GM23338 (cell line): ENCODE data around the gene TTLL5. TPM values are rescaled to one million over a fixed set of nuclear protein-coding genes. Genes with fewer than 3 reads are reported as not detected.

Experiments
- ATAC-seq: fragments of 200-7000 bp; cut with Tn5 transposase; 3 replicates; pipeline ENCODE4 v1.9.1; 2020
- DNase-seq: peaks from one replicate; pipeline ENCODE4 v3.0.0-alpha.2; 2015; ENCODE audit warnings: low spot score
- H2AFZ ChIP-seq: fragments of 200-600 bp; sonication (generic); 2 replicates; pipeline ENCODE4 v1.8.0; 2016; ENCODE audit warnings: antibody characterized with exemption, mild to moderate bottlenecking, moderate library complexity
- H3F3A ChIP-seq: fragments of 200-600 bp; sonication (generic); replicated peaks from 2 replicates; pipeline ENCODE4 v1.8.0; 2017; ENCODE audit warnings: antibody characterized with exemption, mixed run types, low read depth
- H3K27ac ChIP-seq: fragments of 200-600 bp; sonication (generic); 2 replicates; pipeline ENCODE4 v1.6.1; 2016; ENCODE audit warnings: low read depth
- H3K27me3 ChIP-seq: fragments of 200-600 bp; sonication (generic); 2 replicates; pipeline ENCODE4 v1.8.0; 2016; ENCODE audit warnings: mild to moderate bottlenecking, mixed run types, moderate library complexity; ENCODE audit not compliant: insufficient read depth
- H3K36me3 ChIP-seq: fragments of 200-600 bp; sonication (generic); 2 replicates; pipeline ENCODE4 v1.8.0; 2016; ENCODE audit warnings: mild to moderate bottlenecking; ENCODE audit not compliant: insufficient read depth
- H3K4me1 ChIP-seq: fragments of 200-600 bp; sonication (generic); 2 replicates; pipeline ENCODE4 v1.8.0; 2016; ENCODE audit warnings: mild to moderate bottlenecking, moderate library complexity; ENCODE audit not compliant: insufficient read depth
- H3K4me2 ChIP-seq: fragments of 200-600 bp; sonication (generic); 2 replicates; pipeline ENCODE4 v1.7.1; 2017; ENCODE audit warnings: mixed run types
- H3K4me3 ChIP-seq: fragments of 200-600 bp; sonication (generic); 2 replicates; pipeline ENCODE4 v1.6.1; 2016; ENCODE audit warnings: mixed run types
- H3K79me2 ChIP-seq: fragments of 200-600 bp; sonication (generic); replicated peaks from 2 replicates; pipeline ENCODE4 v1.8.0; 2017; ENCODE audit warnings: mild to moderate bottlenecking; ENCODE audit not compliant: insufficient read depth
- H3K9me2 ChIP-seq: fragments of 200-600 bp; sonication (generic); 2 replicates; pipeline ENCODE4 v1.8.0; 2017; ENCODE audit not compliant: insufficient read depth
- H4K20me1 ChIP-seq: fragments of 200-600 bp; sonication (generic); replicated peaks from 2 replicates; pipeline ENCODE4 v1.8.0; 2017; ENCODE audit warnings: mild to moderate bottlenecking; ENCODE audit not compliant: insufficient read depth
- H3K27ac Mint-ChIP-seq: 2 replicates; pipeline ENCODE4 v1.8.0; 2020; ENCODE audit warnings: inconsistent platforms, mild to moderate bottlenecking, moderate library complexity, mixed read lengths
- H3K27me3 Mint-ChIP-seq: 3 replicates; pipeline ENCODE4 v1.8.0; 2022; ENCODE audit warnings: low read depth, mild to moderate bottlenecking, moderate library complexity, mixed read lengths, inconsistent platforms; ENCODE audit not compliant: insufficient read depth, poor library complexity
- H3K36me3 Mint-ChIP-seq: 3 replicates; pipeline ENCODE4 v1.8.0; 2021; ENCODE audit warnings: low read depth, mild to moderate bottlenecking, inconsistent platforms, moderate library complexity, mixed read lengths
- H3K4me1 Mint-ChIP-seq: 3 replicates; pipeline ENCODE4 v1.8.0; 2020; ENCODE audit warnings: mild to moderate bottlenecking, inconsistent platforms, mixed read lengths
- H3K4me3 Mint-ChIP-seq: 3 replicates; pipeline ENCODE4 v1.8.0; 2021; ENCODE audit warnings: moderate library complexity, mild to moderate bottlenecking, inconsistent platforms, mixed read lengths
- H3K9me3 Mint-ChIP-seq: 3 replicates; pipeline ENCODE4 v1.8.0; 2020; ENCODE audit warnings: moderate library complexity, mild to moderate bottlenecking, inconsistent platforms, mixed read lengths
- CREB1 ChIP-seq: fragments of 250-450 bp; sonication (Bioruptor Pico); IDR thresholded peaks from 2 replicates; pipeline ENCODE4 v1.5.0; 2020; ENCODE audit warnings: low read depth, mild to moderate bottlenecking, moderate library complexity
- CTCF ChIP-seq, 2 experiments: fragments of 200-600 bp in 1 of 2; sonication (generic) in 1 of 2; conservative IDR thresholded peaks; 2 replicates each; pipeline versions ENCODE4 v1.5.1 to v1.6.1; 2016 to 2017; ENCODE audit warnings: antibody characterized with exemption in 2 of 2, low read depth in 2 of 2, mild to moderate bottlenecking in 2 of 2, moderate library complexity in 1 of 2
- ETS1 ChIP-seq: IDR thresholded peaks from 2 replicates; pipeline ENCODE4 v1.6.1; 2016; ENCODE audit warnings: antibody characterized with exemption
- EZH2 ChIP-seq: fragments of 200-600 bp; sonication (generic); IDR thresholded peaks from one replicate; pipeline ENCODE4 v1.8.0; 2017; ENCODE audit warnings: antibody characterized with exemption, mild to moderate bottlenecking, low read depth; ENCODE audit not compliant: unreplicated experiment
- EZH2phosphoT487 ChIP-seq: fragments of 200-600 bp; sonication (generic); IDR thresholded peaks from one replicate; pipeline ENCODE4 v1.8.1; 2018; ENCODE audit warnings: antibody characterized with exemption; ENCODE audit not compliant: unreplicated experiment
- JUNB ChIP-seq: IDR thresholded peaks from one replicate; pipeline ENCODE4 v1.6.1; 2016; ENCODE audit warnings: antibody characterized with exemption; ENCODE audit not compliant: unreplicated experiment
- NANOG ChIP-seq: IDR thresholded peaks from 2 replicates; pipeline ENCODE4 v1.6.1; 2016; ENCODE audit warnings: antibody characterized with exemption, borderline replicate concordance
- POLR2AphosphoS5 ChIP-seq: IDR thresholded peaks from 2 replicates; pipeline ENCODE4 v1.6.1; 2016; ENCODE audit warnings: antibody characterized with exemption, low read depth
- REST ChIP-seq: IDR thresholded peaks from one replicate; pipeline ENCODE4 v1.6.1; 2018; ENCODE audit warnings: antibody characterized with exemption; ENCODE audit not compliant: unreplicated experiment
- STAT1 ChIP-seq: IDR thresholded peaks from one replicate; pipeline ENCODE4 v1.6.1; 2016; ENCODE audit warnings: antibody characterized with exemption; ENCODE audit not compliant: unreplicated experiment
- ZNF114 ChIP-seq: fragments of 250-450 bp; sonication (Bioruptor Pico); IDR thresholded peaks from 2 replicates; pipeline ENCODE4 v1.5.0; 2020; ENCODE audit warnings: mild to moderate bottlenecking, moderate library complexity
- ZNF331 ChIP-seq: fragments of 250-450 bp; sonication (Bioruptor Pico); IDR thresholded peaks from 2 replicates; pipeline ENCODE4 v1.5.0; 2020; ENCODE audit warnings: low read depth, mild to moderate bottlenecking, moderate library complexity
- ZNF462 ChIP-seq: fragments of 250-450 bp; sonication (Bioruptor Pico); IDR thresholded peaks from 2 replicates; pipeline ENCODE4 v1.5.0; 2020; ENCODE audit warnings: mild to moderate bottlenecking, moderate library complexity
- polyA plus RNA-seq: library from polyadenylated mRNA; unstranded; fragments of >200 nt; fragmentation: Nextera tagmentation; extraction: Ambion mirVana; gene quantifications from 2 replicates; pipeline ENCODE4 v1.2.1, GENCODE V29; 2016
- total RNA-seq: library from RNA; depleted of rRNA; stranded (reverse); fragments of >200 nt; shearing (Covaris generic); gene quantifications from 2 replicates; pipeline ENCODE4 v1.2.3, GENCODE V29; 2014

Gene TTLL5
- total and polyA plus RNA-seq, 2 experiments from 2014 or later: 33.5 to 35.4 TPM

GRCh38 chr14:75823334-75823733, 162.3 kb downstream of the TTLL5 start:
- TF ChIP-seq CTCF (conservative IDR thresholded peaks at IDR 0.05; ENCODE audit: low read depth in 2 of 2) (no peak), ETS1 (no peak), NANOG (no peak), POLR2AphosphoS5 (no peak), ZNF462 (CRISPR knock-in tag) (no peak), EZH2phosphoT487 (no peak), CREB1 (CRISPR knock-in tag) (no peak), JUNB (no peak), ZNF331 (CRISPR knock-in tag) (no peak), STAT1 (no peak), ZNF114 (CRISPR knock-in tag) (no peak), EZH2 (no peak), REST (no peak)
- Mint-ChIP-seq H3K27ac (no peak overlapping the region), H3K27me3 (peaks cover 3% of the 10 kb centered on the region), H3K4me3 (no peak overlapping the region), H3K36me3 (peaks cover 15% of the 10 kb centered on the region; the same call in 1 of the 3 replicates), H3K9me3 (no peaks in the 10 kb centered on the region), H3K4me1 (no peaks in the 10 kb centered on the region)
- Histone ChIP-seq H3F3A (no peaks in the 10 kb centered on the region), H3K79me2 (no peaks in the 10 kb centered on the region), H3K27ac (no peak overlapping the region), H3K4me1 (no peaks in the 10 kb centered on the region), H3K4me3 (no peak overlapping the region), H3K9me2 (no peaks in the 10 kb centered on the region), H3K4me2 (no peak overlapping the region), H3K27me3 (no peaks in the 10 kb centered on the region), H3K36me3 (peaks cover 9% of the 10 kb centered on the region), H4K20me1 (peaks cover 4% of the 10 kb centered on the region; the same call in 1 of the 2 replicates), H2AFZ (no peak overlapping the region)
- no peak for ATAC-seq
- DNase-seq: no peak
